HepG2 (cell line): ENCODE measurements around the gene ESPNL. TPM values are rescaled to one million over a fixed set of nuclear protein-coding genes. Genes with fewer than 3 reads are reported as not detected.

Source experiments
- ATAC-seq: fragments of 200-7000 bp; cut with Tn5 transposase; 3 replicates; pipeline ENCODE4 v1.9.1; 2020; ENCODE audit warnings: mild to moderate bottlenecking, moderate library complexity
- BruUV-seq: library from RNA; stranded (reverse); fragments of 400-500 nt; replicated peaks from 2 replicates; lab custom pipeline; 2021; lab: Mats Ljungman, UMichigan
- CTCF ChIA-PET: fragments of 300-600 bp; formaldehyde crosslinking; extraction: SDS; loops from one replicate; lab custom pipeline; 2021; ENCODE audit warnings: low total read pairs, inconsistent platforms, low intra/inter-chr PET ratio; lab: Yijun Ruan, JAX
- POLR2A ChIA-PET: fragments of 350-600 bp; sonication (Branson Sonifier 250); formaldehyde crosslinking; loops from one replicate; lab custom pipeline; 2020; ENCODE audit warnings: antibody characterized with exemption, inconsistent platforms; lab: Yijun Ruan, JAX
- DNase-seq: peaks from one replicate; pipeline ENCODE4 v3.0.0-alpha.2; 2015; ENCODE audit warnings: low spot score
- FAIRE-seq: peaks from 3 replicates; lab custom pipeline; 2011; peaks lifted over from hg19 to GRCh38; lab: Jason Lieb, UNC
- H2AFZ ChIP-seq: one replicate; pipeline ENCODE4 v1.6.1; 2011; ENCODE audit warnings: low read length, inconsistent platforms
- H3K27ac ChIP-seq: fragments of 300-600 bp; 3 replicates; pipeline ENCODE4 v1.8.0; 2011; ENCODE audit warnings: mixed run types, mild to moderate bottlenecking, mixed read lengths, low read length, inconsistent platforms; ENCODE audit not compliant: insufficient read depth; ENCODE audit errors: extremely low read length
- H3K27me3 ChIP-seq, 2 experiments: fragments of 200-600 bp in 1 of 2; 2 replicates in 1 of 2; 3 replicates in 1 of 2; pipeline versions ENCODE4 v1.6.0 to v1.8.0; 2011; ENCODE audit warnings: low read length in 2 of 2, mild to moderate bottlenecking in 2 of 2, moderate library complexity in 2 of 2, inconsistent platforms in 1 of 2; ENCODE audit not compliant: insufficient read depth in 2 of 2, control insufficient read depth in 1 of 2
- H3K36me3 ChIP-seq, 2 experiments: fragments of 200-600 bp in 1 of 2; replicated peaks in 1 of 2; 2 replicates in 1 of 2; 3 replicates in 1 of 2; pipeline versions ENCODE4 v1.5.1 to v1.8.0; 2011; ENCODE audit warnings: low read length in 2 of 2, inconsistent platforms in 1 of 2; ENCODE audit not compliant: insufficient read depth in 2 of 2, control insufficient read depth in 1 of 2
- H3K4me1 ChIP-seq: 2 replicates; pipeline ENCODE4 v1.5.1; 2012; ENCODE audit warnings: low read length, inconsistent platforms; ENCODE audit not compliant: insufficient read depth
- H3K4me2 ChIP-seq: 2 replicates; pipeline ENCODE4 v1.6.0; 2011; ENCODE audit warnings: low read depth, low read length, inconsistent platforms
- H3K4me3 ChIP-seq, 3 experiments: fragments of 200-600 bp in 1 of 3; sonication (generic), shearing (Covaris generic) in 1 of 3; replicated peaks in 1 of 3; 2 replicates each; pipeline ENCODE4 v1.5.1; 2011 to 2016; ENCODE audit warnings: low read length in 3 of 3, inconsistent platforms in 2 of 3, low read depth in 2 of 3, mild to moderate bottlenecking in 2 of 3, control low read depth in 1 of 3, mixed read lengths in 1 of 3; ENCODE audit not compliant: insufficient read depth in 1 of 3
- H3K79me2 ChIP-seq: one replicate; pipeline ENCODE4 v1.6.1; 2011; ENCODE audit warnings: low read length, inconsistent platforms; ENCODE audit not compliant: insufficient read depth
- H3K9ac ChIP-seq: 2 replicates; pipeline ENCODE4 v1.6.0; 2011; ENCODE audit warnings: mild to moderate bottlenecking, low read depth, low read length, inconsistent platforms; ENCODE audit not compliant: insufficient read depth
- H3K9me3 ChIP-seq: 2 replicates; pipeline ENCODE4 v1.5.1; 2012; ENCODE audit warnings: mild to moderate bottlenecking, low read length
- H4K20me1 ChIP-seq: 2 replicates; pipeline ENCODE4 v1.6.0; 2011; ENCODE audit warnings: inconsistent platforms, mild to moderate bottlenecking, low read length, moderate library complexity; ENCODE audit not compliant: insufficient read depth
- DR1 ChIP-seq: sonication (generic); formaldehyde crosslinking; IDR thresholded peaks from 2 replicates; pipeline ENCODE4 v1.8.0; 2021; ENCODE audit warnings: mild to moderate bottlenecking, missing genetic modification reagents, inconsistent platforms
- ZNF142 ChIP-seq: sonication (generic); formaldehyde crosslinking; IDR thresholded peaks from 2 replicates; pipeline ENCODE4 v1.4.0; 2020; ENCODE audit warnings: missing genetic modification reagents
- ZNF292 ChIP-seq: sonication (generic); formaldehyde crosslinking; IDR thresholded peaks from 2 replicates; pipeline ENCODE4 v1.8.1; 2022; ENCODE audit warnings: mild to moderate bottlenecking, low read depth, missing genetic modification reagents, borderline replicate concordance
- ZNF563 ChIP-seq: sonication (generic); formaldehyde crosslinking; IDR thresholded peaks from 2 replicates; pipeline ENCODE4 v1.8.0; 2022; ENCODE audit warnings: mild to moderate bottlenecking, moderate library complexity, missing genetic modification reagents
- ZNF776 ChIP-seq: sonication (generic); formaldehyde crosslinking; IDR thresholded peaks from 2 replicates; pipeline ENCODE4 v1.4.0; 2020; ENCODE audit warnings: mild to moderate bottlenecking, missing genetic modification reagents
- WGBS: methylation state at CpG from one replicate; pipeline ENCODE4 v1.1.6; 2017; ENCODE audit warnings: low lambda C conversion rate; 5-methylcytosine and 5-hydroxymethylcytosine counted together
- in situ Hi-C: cut with HindIII; loops from 2 replicates; pipeline ENCODE4 v1.10.0; 2017; ENCODE audit warnings: low pct_unique_long_range_greater_than_20kb; ENCODE audit not compliant: extremely low pct_ligation_motif_present
- intact Hi-C: fragments of 100-400 bp; cut with micrococcal nuclease; formaldehyde crosslinking; loops from one replicate; pipeline ENCODE4 v1.10.0; 2022; ENCODE audit not compliant: unreplicated experiment
- polyA plus RNA-seq, 8 experiments: library from polyadenylated mRNA; depleted of rRNA in 3 of 8; stranded (reverse) in 7 of 8; unstranded in 1 of 8; fragments of >200 nt; fragmentation: Illumina TruSeq in 4 of 8; extraction: Trizol in 4 of 8; gene quantifications; 2 replicates each; pipeline versions ENCODE4 v1.2.1 to v1.2.3, GENCODE V29; 2011 to 2016; ENCODE audit warnings: low read depth in 4 of 8, missing spikeins in 1 of 8, mixed read lengths in 1 of 8; ENCODE audit not compliant: insufficient read depth in 1 of 8
- total RNA-seq, 5 experiments: library from RNA; depleted of rRNA; stranded (reverse); fragments of >200 nt; fragmentation: Illumina TruSeq; extraction: Trizol; gene quantifications; 2 replicates each; pipeline ENCODE4 v1.2.3, GENCODE V29; 2016; ENCODE audit warnings: low read depth in 1 of 5

ESPNL gene
- total and polyA plus RNA-seq, 2 of the 13 experiments (the other 11 are each of a cell fraction or from before 2014, with no cell fraction given), result 0.45 to 0.80 TPM

DNA sequence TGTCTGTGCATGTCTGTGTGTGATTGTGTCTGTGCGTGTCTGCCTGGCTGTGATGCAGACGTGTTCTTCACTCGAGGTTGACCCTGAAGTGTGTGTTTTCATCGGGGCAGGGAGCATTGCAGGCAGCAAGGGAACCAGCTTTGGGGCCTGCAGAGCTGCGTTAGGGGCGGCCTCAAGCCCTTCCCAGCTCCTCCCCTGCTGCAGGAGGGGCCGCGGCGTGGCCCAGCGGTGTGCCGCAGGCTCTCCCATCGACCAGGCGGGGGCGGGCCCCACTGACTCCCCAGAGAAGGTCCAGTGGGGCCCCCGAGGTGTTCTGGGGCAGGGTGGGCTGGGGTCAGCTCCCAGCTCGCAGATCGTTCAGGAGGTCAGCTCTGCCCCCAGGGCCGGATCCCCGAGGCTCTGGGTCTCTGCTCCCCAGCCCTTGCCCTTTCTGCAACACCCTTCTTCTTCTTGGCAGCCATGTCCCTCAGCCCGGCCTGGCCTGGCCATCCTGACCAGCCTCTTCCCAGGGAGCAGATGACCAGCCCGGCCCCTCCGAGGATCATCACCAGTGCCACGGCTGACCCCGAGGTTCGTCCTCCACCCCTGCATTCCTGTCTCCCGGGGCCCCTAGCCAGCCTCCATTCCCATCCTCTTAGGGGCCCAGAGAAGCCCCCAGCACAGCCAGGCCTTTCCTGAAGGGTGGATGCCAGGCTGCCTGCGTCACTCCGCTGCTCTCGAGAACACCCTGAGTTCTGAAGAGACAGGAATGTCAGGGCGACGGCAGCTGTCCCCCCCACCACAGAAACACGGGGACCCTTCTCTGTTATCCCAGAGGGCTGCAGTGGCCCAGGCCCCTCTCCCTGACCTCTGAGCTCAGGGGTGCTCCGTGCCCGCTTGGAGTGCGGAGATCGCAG, 27.3 kb downstream of the ESPNL start (continued):
- peak; percentile 67; the same call in 1 of the 2 replicates for TF ChIP-seq ZNF292 (CRISPR knock-in tag)
- TF ChIP-seq DR1, result no peak

DNA sequence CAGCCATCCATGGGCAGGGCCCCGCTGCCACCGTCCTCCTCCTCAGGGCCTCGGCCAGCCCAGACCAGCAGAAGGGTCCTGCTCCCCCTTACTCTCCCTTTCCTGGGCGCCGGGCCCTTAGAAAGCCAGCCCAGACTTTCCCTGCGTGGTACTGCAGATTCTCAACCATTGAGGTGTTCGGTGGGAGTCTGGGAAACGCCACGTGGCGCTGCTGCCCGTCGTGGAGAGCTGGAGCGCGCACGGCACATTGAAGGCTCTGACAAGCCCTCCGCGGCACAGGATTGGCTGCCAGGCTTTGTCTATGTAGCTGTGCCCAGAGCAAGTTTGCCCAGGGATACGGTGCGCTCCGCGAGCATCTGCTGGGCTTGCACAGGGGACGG, 27.9 kb downstream of the ESPNL start:
- 82% methylated on average over 22 of the region's 22 CpGs for WGBS
- H3K27me3 ChIP-seq, result peaks cover 3 to 18% of the 10 kb centered on the region in 2 experiments
- H3K9ac ChIP-seq, result no peak overlapping the region
- H3K27ac ChIP-seq, result no peak overlapping the region
- ChIA-PET POLR2A (no interaction called here), CTCF (no interaction called here)
- no peaks in the 10 kb centered on the region for H4K20me1 ChIP-seq
- H3K79me2 ChIP-seq, result no peaks in the 10 kb centered on the region
- H2AFZ ChIP-seq, result no peak overlapping the region
- ATAC-seq (no peak), DNase-seq (no peak), FAIRE-seq (no peak)
- H3K4me2 ChIP-seq, result peak overlapping the region; percentile 82; the same call in 1 of the 2 replicates
- in situ Hi-C loops, result no loop called here
- H3K9me3 ChIP-seq, result no peaks in the 10 kb centered on the region
- BruUV-seq, result no TSS peak
- H3K4me1 ChIP-seq, result peaks cover 9% of the 10 kb centered on the region
- intact Hi-C loops, result no loop called here
- TF ChIP-seq ZNF563 (CRISPR knock-in tag), result 0 out of 2 replicates have a peak, but pooled peaks have one; percentile 8
- 0 out of 2 replicates have a peak, but pooled peaks have one; percentile 30 for TF ChIP-seq ZNF776 (CRISPR knock-in tag)
- no peak for TF ChIP-seq ZNF142
- H3K36me3 ChIP-seq, result no peaks in the 10 kb centered on the region
- H3K4me3 ChIP-seq, result no peak overlapping the region
